Measurements from ENCODE around the gene TMOD4.
A peak's percentile ranks its signal among the peaks of the same experiment; 100 is the strongest.
"Not testable (repeated sequence)": the region's sequence is repeated elsewhere in the genome, so short reads cannot be mapped to it uniquely, and the experiment has no call there.

TMOD4 gene

DNA sequence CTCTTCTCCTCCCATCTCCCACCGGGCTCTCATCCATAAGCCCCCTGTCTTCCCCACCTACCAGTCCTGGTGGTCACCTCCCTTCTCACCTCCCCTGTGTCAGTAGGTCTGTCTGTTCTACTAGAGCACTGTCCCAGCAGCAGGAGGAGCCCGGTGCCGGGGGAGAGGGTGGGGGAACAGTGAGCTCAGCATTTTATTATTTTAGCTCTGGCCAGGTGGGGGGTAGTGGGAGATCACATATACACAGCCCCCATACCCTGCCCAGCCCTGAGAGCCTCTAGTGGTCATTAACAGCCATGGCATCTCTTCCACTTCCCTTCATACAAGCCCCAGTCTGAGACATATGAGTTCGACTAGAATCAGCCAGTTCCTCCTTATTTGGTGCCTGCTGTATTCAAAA lies at the start of gene TMOD4:
Gene TMOD4 (minus strand): TSS at position 119 of the 400 bp plus-strand sequence. CDS start 1,106 bp downstream, outside the sequence.
- DNase-seq (ENCODE audit: low read depth in 2 of 2): no peak

DNA sequence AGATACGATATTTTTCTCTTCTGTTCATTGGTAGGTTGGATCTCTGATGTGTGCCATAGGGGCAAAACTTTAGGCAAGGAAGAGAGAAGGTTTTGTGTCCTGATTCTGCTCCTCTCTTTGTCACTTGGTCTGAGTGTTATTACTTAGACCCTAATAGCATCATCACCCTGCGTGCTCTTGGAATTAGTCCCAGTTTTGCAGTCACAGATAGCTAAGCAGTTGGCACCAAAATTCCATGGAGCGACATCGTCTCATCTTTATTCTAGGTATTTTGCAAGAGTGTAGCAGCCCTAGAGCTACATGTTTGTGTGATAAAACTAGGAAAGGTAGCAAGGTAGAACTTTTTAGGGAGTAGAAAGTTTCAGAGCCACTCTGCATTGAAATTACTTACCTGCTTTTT lies 46.3 kb upstream of the TMOD4 start:
- DNase-seq (ENCODE audit: low read depth in 2 of 2): no peak

DNA sequence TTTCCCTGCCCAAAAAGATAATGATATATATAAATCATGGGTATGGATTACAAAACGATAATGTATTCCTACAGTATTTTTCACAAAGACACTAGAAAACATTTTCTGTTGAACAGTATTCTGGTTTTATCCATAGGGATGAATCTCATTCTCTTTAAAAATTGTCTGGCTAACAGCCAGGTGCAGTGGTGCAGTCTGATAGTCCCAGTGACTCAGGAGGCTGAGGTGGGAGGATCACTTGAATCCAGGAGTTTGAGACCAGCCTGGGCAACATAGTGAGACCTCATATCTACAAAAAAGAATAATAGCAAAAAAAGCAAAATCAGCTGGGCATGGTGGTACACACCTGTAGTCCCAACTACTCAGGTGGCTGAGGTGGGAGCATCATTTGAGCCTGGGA lies 45.8 kb upstream of the TMOD4 start:
- DNase-seq (ENCODE audit: low read depth in 2 of 2): no peak

DNA sequence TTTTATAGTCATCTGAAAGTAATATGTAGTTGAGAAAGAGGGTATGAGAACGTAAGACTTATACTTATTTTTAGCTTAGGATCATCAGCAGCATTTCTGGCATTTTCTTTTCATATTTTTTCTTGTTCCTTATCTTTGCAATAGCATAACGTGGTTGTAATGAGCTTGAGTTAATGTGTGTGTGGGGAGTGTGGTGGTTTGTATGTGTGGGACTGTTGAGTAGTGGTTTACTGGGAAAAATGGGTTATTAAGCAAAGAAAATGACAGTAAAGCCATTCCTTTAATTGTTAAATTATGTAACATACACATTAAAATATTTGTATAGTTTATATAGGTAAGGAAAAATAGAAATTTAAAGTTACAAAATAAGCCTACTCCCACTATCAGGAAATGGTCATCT lies 37.8 kb upstream of the TMOD4 start:
- no peak for DNase-seq (ENCODE audit: low read depth in 2 of 2)

DNA sequence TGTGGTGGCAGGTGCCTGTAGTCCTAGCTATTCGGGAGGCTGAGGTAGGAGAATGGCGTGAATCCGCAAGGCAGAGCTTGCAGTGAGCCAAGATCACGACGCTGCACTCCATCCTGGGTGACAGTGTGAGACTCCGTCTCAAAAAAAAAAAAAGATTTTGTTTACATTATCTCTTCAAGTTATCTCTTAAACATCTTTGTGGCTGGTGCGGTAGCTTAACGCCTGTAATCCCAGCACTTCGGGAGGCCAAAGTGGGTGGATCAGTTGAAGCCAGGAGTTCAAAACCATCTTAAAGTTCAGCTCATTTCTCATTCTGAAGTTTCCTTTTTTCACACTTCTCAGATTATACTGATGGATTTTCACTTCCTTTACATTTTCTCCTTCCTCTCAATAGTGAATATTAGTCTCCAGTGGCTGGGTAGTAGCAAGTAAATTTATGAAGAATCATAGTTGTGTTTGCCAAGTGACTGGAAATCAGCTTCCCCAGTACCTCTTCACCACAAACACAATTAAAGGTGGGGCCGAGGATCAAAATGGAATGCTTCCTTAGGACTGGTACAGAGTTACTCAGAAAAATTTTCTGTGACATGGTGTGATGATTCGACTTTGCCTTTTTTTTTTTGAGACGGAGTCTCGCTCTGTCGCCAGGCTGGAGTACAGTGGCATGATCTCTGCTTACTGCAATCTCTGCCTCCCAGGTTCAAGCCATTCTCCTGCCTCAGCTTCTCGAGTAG lies 36.4 kb upstream of the TMOD4 start:
- no peak for DNase-seq (ENCODE audit: low read depth in 2 of 2)

DNA sequence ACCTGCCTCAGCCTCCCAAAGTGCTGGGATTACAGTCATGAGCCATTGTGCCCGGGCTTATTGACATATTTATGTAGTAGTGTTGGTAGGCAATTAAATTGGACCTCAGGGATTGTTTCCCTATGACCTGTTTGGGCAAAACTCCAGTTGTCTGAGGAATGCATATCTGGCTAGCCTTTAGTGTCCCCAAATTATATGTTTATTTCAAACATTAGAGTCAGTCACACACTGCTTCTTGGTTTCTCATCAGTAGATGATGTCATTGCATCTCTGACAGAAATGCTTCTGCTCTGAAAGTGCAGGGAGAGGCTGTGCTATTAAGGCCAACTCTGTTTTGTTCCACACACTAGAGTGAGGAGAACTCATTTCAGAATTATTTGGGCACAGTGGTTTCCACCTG lies 35.0 kb upstream of the TMOD4 start:
- DNase-seq (ENCODE audit: low read depth in 2 of 2): no peak

DNA sequence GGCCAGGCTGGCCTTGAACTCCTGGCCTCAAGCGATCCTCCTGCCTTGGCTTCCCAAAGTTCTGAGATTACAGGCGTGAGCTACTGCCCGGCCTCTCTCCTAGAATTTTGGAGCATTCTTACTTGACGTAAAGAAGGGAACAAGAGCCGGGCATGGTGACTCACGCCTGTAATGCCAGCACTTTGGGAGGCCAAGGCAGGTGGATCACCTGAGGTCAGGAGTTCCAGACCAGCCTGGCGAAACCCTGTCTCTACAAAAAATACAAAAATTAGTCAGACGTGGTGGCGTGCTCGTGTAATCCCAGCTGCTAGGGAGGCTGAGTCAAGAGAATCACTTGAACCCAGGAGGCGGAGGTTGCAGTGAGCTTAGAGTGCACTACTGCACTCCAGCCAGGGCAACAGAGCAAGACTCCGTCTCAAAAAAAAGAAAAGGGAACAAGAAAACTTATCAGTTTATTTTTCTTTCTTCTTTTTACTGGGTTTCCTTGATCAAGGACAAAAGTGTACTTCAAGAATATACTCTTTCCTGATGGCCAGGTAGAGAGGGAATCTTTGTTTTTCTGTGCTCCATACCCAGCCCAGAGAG lies 29.7 kb upstream of the TMOD4 start:
- DNase-seq (ENCODE audit: low read depth in 2 of 2): not testable (repeated sequence)

DNA sequence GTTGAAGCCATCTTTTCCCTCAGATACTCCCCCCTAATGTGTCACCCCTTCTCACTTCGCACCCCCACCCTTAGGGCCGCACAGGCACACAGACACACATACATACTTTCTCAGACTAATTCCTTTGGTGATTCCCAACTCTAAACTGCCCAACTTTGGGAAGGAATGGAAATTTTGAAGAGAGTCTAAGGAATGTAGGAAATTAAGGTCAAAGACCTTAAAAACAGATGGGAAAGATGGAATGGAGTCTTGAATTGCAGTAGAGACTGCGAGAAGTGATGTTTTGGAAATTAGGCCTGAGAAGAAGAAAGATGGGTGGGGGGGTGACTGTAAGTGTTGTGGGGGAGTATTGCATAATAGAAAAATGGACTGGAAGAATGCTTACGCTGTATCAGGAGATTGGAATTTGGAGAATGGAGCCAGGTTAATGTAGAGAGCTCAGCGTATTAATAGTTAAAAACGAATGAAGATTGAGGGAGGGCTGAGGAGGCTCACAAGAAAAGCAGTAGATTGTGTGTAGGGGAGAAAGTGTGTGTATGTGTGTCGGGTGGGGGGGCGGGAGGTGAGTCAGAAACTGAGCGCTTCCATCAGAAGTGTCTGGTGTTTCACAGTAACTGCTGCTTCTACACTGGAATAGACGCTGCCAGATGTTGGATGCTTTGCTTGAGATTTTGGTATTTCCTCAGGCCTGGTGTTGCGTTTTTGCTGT lies 24.2 kb upstream of the TMOD4 start:
- DNase-seq (ENCODE audit: low read depth in 2 of 2): no peak

DNA sequence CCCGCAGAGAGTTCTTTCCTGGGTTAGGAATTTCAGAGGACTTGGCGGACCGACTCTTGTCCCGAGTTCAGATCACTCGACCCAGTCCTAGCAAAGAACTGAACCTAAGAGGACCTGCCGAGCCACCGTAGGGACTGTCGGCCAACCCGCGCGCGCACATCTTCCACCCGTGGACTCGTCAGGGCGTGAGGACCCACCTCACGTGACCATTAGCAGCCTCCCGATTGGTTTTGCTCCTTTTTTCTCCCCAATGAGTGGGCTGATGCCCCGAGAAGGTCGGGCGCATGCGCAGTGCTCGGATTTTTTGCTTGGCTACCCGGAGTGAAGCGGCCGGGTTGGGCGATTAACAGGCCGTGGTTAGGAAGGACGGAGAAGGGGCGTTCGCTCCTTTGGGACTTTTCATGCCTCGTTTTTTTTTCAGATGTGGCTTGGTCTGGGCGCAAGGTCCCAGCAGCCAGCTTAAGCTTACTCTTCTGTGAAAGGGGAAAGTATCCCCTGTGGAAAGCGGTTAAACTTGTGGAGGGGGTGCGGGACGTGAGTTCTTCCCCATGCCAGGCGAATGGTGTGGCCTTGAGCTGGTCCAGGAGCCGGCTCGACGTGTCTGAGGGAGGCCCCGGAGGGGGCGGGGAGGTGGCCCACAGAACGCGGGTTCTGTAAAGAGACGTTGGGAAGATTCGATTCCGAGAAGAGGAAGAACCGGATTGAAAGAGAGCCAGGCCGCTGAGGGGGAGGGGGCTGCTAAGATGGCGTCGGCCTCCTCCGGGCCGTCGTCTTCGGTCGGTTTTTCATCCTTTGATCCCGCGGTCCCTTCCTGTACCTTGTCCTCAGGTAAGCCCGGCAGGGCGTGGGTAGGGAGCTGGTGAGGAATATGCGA lies 22.7 kb upstream of the TMOD4 start, which contains the start of gene PIP5K1A:
Gene PIP5K1A (plus strand): TSS at position 299 of the 874 bp plus-strand sequence. CDS start 445 bp downstream, at position 744.
- peak; percentile 99 for DNase-seq (ENCODE audit: low read depth in 2 of 2)

DNA sequence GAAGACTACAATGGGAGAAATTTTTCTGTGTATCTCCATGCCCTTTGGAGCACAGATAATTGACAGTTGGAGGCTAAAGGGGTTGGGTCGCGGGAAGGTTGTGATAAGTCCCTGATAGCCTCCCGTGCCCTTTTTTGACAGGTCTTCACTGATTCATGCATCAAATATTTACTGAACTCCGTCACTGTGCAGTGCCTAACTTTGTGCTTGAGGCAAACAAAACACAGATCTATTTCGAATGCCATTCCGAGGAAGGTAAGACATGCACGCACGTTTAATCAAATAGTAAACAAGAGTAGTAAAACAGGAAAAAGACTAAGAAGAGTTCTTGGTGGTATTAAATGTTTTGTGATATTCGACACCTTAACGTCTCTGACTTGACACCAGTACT lies 22.1 kb upstream of the TMOD4 start:
- no peak for DNase-seq (ENCODE audit: low read depth in 2 of 2)

DNA sequence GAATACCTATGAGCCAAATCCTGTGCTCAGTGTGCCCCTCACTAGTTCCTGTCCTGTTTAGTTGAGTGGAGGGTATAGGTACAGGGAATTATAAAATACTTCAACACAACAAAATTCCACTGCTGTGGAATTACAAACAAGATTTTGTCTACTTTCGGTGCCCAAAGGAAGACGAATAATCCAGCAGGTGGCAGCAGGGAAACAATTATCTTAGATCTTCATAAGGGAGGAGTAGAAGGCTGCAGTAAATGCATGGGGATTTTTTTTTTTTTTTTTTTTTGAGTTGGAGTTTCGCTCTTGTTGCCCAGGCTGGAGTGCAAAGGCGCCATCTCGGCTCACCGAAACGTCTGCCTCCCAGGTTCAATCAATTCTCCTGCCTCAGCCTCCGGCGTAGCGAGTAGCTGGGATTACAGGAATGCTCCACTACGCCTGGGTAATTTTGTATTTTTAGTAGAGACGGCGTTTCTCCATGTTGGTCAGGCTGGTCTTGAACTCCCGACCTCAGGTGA lies 20.6 kb upstream of the TMOD4 start:
- DNase-seq (ENCODE audit: low read depth in 2 of 2): peak; percentile 31 to 50

DNA sequence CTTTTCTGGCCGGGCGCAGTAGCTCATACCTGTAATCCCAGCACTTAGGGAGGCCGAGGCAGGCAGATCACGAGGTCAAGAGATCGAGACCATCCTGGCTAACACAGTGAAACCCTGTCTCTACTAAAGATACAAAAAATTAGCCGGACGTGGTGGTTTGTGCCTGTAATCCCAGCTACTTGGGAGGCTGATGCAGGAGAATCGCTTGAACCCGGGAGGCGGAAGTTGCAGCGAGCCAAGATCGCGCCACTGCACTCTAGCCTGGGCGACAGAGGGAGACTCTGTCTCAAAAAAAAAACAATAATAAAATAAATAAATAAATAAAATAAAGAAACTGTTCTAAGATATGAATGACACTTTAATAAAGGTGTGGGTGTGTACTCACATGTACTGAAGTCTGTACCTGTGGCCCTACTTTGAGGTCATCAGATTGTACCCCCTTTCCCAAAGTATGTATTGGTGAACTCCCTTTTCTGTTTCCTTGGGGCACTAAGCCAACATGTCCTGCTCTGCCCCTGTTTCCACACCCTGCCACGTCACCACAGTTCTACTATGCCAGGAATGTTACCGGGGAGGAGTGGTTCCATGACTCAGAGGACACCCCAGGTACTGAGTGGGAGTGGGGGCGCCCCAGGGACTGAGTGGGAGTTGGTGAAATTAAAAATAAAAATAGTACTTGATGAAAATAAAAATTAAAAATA lies 19.3 kb upstream of the TMOD4 start:
- not testable (repeated sequence) for DNase-seq (ENCODE audit: low read depth in 2 of 2)

DNA sequence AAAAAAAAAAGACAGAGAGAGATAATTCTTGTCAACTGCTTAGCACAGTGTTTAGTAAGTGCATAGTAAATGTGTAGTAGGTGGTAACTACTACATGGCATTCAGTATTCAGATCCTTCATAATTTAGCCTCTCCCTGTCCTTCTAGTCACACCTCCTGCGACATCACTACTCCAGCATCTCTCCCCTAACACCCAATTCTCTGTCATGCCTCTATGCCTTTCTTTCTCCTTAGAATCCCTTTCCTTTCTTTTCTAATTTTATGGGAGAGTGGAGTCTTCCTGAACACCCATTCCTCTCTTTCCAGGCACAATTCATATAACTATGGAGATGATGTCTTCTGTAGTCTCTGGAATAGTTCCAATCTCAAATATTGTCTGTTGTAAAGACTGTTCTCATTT lies 18.1 kb upstream of the TMOD4 start:
- DNase-seq (ENCODE audit: low read depth in 2 of 2): no peak

DNA sequence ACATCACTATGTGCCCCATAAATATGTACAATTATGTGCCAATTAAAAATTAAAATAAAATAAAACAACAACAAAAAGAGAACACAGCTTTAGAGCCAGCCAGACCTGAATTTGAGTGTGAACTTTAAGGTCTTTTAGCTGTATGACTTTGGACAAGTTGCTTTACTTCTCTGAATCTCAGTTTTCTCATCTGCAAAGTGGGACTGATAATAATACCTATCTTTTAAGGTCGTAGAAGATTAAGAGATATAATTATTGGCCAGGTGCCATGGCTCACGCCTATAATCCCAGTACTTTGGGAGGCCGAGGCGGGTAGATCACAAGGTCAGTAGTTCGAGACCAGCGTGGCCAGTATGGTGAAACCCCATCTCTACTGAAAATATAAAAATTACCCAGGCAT lies 17.5 kb upstream of the TMOD4 start:
- DNase-seq (ENCODE audit: low read depth in 2 of 2): no peak

DNA sequence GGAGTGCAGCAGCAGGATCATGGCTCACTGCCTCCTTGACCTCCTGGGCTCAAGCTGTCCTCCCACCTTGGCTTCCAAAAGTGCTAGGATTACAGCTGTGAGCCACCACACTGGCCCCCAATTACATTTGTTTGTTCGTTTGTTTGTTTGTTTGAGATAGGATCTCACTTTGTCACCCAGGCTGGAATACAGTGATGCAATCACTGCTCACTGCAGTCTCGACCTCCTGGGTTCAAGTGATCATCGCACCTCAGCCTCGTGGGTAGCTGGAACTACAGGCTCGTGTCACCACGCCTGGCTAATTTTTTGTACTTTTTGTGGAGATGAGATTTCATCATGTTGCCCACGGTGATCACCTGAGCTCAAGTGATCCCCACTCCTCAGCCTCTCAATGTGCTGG lies 16.3 kb upstream of the TMOD4 start:
- no peak for DNase-seq (ENCODE audit: low read depth in 2 of 2)

DNA sequence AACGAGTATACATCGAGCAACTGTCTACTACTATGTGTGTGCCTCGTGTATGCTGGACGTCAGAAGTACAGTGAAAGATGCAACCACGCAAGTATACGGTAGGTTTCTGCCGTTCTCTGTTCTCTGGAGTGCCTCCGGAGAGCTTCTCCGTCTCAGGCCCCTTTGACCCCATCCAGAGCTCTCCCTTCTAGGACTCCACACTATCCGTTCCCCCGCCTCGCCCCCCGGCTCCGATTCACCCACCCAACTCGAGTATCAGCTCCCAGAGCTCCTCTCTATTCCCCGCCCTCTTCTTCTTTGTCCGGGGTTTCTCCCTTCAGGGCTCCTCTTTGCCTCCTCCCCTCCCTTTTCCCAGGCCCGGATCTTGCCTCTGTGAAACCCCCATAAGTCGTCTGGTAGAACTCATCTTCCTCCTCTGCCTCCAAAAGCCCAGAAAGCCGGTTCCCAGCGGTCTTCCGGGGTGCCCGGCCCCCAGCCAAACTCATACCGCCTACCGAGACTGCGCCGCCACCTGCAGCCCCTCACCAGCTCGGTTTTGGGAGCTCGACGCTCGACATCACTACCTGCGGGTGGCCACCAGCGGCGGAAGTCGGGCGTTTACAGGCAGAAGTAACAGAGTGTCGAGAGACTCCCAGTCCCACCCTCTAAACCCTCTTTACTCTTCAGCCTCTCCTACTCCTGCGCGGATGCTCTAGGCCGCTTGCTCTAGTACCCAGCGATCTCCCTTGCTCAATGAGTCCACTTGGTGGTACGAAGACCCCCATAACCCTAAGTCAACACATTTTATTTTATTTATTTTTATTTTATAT lies 14.1 kb upstream of the TMOD4 start, which contains the start of gene VPS72:
Gene VPS72 (minus strand): TSS at position 561 of the 809 bp plus-strand sequence. CDS start 76 bp downstream, at position 485.
- DNase-seq (ENCODE audit: low read depth in 2 of 2): peak; percentile 80 to 83

DNA sequence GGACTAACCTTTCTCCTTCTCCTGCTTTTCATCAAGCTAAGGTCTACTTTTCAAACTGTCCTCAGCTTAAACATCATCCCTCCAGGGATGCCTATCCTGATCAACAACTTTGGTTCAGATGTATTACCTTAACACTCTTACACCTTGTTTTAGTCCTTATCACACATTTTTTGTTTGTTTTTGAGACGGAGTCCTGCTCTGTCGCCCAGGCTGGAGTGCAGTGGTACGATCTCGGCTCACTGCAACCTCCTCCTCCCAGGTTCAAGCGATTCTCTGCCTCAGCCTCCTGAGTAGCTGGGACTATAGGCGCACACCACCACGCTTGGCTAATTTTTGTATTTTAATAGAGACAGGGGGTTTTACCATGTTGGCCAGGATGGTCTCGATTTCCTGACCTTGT lies 12.9 kb upstream of the TMOD4 start:
- DNase-seq (ENCODE audit: low read depth in 2 of 2): not testable (repeated sequence)

DNA sequence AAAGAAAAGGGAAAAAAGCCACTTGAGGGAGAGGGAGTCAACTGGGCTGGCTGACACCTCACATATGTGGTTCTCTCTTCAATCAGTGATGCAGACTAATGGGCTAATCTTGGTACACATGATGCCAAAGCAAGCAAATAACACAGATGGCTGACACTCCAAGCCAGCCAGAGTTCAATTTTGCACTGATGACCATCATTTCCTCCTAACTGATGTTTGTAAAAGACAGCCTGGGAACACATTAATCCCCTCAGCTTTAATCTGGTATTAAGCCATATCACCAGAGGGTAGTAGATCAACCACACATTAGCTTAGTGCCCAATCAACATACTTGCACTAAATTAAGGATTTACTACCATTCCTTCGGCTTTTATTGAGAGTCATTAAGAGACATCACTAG lies 11.4 kb upstream of the TMOD4 start:
- DNase-seq (ENCODE audit: low read depth in 2 of 2): no peak

DNA sequence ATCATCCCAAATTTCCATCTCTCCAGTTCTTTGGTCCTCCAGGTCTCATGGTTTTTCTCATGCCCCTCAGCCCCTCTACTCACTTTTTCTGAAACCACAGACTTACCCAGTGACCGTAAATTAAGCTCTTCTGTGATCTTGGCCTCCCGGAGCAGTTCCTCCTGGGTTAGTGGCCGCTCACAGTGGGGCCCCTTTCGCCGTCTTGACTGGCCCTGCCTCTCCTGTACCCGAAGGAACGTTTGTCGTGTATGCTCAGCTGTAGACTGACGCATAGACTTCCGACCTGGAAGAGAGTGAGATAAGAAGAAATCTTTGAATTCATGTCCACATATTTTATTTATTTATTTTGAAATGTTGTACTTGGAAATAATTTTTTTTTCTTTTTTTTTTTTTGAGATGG lies 8.4 kb upstream of the TMOD4 start:
- DNase-seq (ENCODE audit: low read depth in 2 of 2): no peak

DNA sequence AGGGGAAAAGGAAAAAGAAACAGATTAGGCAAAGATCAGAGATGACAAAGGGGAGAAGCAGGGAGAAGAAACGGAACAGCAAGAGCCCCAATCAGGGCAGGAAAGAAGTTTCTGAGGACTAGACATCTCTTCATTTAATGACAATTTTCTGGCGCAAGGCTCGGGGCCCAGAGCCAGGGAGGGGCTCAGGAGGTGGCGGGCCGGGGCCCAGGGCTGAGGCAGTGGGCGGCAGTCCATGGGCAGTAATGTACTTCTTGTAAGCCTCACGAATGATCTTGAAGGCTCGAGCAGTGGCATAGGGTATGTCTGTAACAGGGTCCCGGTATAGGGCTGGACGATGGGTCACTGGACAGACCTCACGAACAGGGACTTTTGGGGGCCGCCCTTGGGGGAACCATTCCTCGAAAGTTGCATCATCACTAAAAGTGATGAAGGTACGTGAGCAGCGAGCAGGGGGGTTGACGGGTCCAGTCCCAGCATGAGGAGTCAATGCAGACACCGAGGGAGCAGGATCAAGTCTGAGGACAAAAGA lies 799 bp upstream of the TMOD4 start:
- no peak for DNase-seq (ENCODE audit: low read depth in 2 of 2)
